Hepatocyte (in vitro differentiated cells): ENCODE results near the gene PTPN18.

ENCODE experiments used
- CTCF ChIP-seq: fragments of 200-600 bp; sonication (generic); IDR thresholded peaks from 2 replicates; pipeline ENCODE4 v1.5.1; 2016; ENCODE audit warnings: antibody characterized with exemption, mild to moderate bottlenecking; ENCODE audit not compliant: poor library complexity
- EZH2 ChIP-seq: fragments of 200-600 bp; sonication (generic); IDR thresholded peaks from 2 replicates; pipeline ENCODE4 v1.6.1; 2016; ENCODE audit warnings: antibody characterized with exemption, mild to moderate bottlenecking, borderline replicate concordance
- EZH2phosphoT487 ChIP-seq: fragments of 200-600 bp; sonication (generic); IDR thresholded peaks from one replicate; pipeline ENCODE4 v1.6.1; 2018; ENCODE audit warnings: antibody characterized with exemption, mild to moderate bottlenecking, low read depth, moderate library complexity; ENCODE audit not compliant: unreplicated experiment, severe bottlenecking

- TF ChIP-seq CTCF = no peak
- no peak for TF ChIP-seq EZH2
- TF ChIP-seq EZH2phosphoT487 = no peak
Observed at GRCh38 chr2:130313812-130314334, 42.0 kb upstream of the PTPN18 start.
